ENCODE measurements around the gene TIE1. TPM values are rescaled to one million over a fixed set of nuclear protein-coding genes. Genes with fewer than 3 reads are reported as not detected.

TIE1 gene
- total RNA-seq, 2 experiments from 2014 or later: 0.15 to 0.66 TPM

GRCh38 chr1:43292216-43292615 lies 8.6 kb upstream of the TIE1 start:
- TF ChIP-seq, protein P1, sequence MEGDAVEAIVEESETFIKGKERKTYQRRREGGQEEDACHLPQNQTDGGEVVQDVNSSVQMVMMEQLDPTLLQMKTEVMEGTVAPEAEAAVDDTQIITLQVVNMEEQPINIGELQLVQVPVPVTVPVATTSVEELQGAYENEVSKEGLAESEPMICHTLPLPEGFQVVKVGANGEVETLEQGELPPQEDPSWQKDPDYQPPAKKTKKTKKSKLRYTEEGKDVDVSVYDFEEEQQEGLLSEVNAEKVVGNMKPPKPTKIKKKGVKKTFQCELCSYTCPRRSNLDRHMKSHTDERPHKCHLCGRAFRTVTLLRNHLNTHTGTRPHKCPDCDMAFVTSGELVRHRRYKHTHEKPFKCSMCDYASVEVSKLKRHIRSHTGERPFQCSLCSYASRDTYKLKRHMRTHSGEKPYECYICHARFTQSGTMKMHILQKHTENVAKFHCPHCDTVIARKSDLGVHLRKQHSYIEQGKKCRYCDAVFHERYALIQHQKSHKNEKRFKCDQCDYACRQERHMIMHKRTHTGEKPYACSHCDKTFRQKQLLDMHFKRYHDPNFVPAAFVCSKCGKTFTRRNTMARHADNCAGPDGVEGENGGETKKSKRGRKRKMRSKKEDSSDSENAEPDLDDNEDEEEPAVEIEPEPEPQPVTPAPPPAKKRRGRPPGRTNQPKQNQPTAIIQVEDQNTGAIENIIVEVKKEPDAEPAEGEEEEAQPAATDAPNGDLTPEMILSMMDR (conservative IDR thresholded peaks at IDR 0.05; ENCODE audit: low read length): no peak
- no peak for TF ChIP-seq EZH2phosphoT487 (IDR thresholded peaks at IDR 0.05; ENCODE audit: borderline replicate concordance, low read depth, low read length)
- intact Hi-C loops (cut with micrococcal nuclease; ENCODE audit: unreplicated experiment): no loop called here
- DNase-seq (ENCODE audit: low spot score): no peak
- Histone ChIP-seq H3K9me2 (ENCODE audit: insufficient read depth, low read length) (no peaks in the 10 kb centered on the region), H3K4me1 (ENCODE audit: insufficient read depth, low read length, poor library complexity, severe bottlenecking) (no peaks in the 10 kb centered on the region), H3K9me3 (ENCODE audit: low read length) (no peaks in the 10 kb centered on the region), H3K27ac (ENCODE audit: low read depth, low read length, poor library complexity, severe bottlenecking) (no peak overlapping the region), H3K79me2 (ENCODE audit: insufficient read depth, low read depth, low read length) (no peaks in the 10 kb centered on the region), H2AFZ (ENCODE audit: low read length) (no peak overlapping the region), H3K4me2 (ENCODE audit: low read length) (no peak overlapping the region), H4K20me1 (ENCODE audit: insufficient read depth, low read length) (no peaks in the 10 kb centered on the region), H3K4me3 (ENCODE audit: low read depth, low read length, poor library complexity, severe bottlenecking) (no peak overlapping the region), H3K36me3 (ENCODE audit: insufficient read depth, low read length) (no peaks in the 10 kb centered on the region)
- CTCF ChIA-PET (ENCODE audit: unreplicated experiment): interaction anchor here (0.6 kb wide), 1 partner anchor 104 kb away, joined by 3 read pairs; no protein-coding TSS in a partner anchor
- POLR2A ChIA-PET: no interaction called here
- no TSS peak for BruUV-seq (replicated peaks)

GRCh38 chr1:43292679-43293078 lies 8.1 kb upstream of the TIE1 start:
- CTCF ChIA-PET (ENCODE audit: unreplicated experiment): interaction anchor here (0.6 kb wide), 1 partner anchor 104 kb away, joined by 3 read pairs; no protein-coding TSS in a partner anchor
- no peak for DNase-seq (ENCODE audit: low spot score)
- Histone ChIP-seq H4K20me1 (ENCODE audit: insufficient read depth, low read length) (no peaks in the 10 kb centered on the region), H2AFZ (ENCODE audit: low read length) (no peak overlapping the region), H3K27ac (ENCODE audit: low read depth, low read length, poor library complexity, severe bottlenecking) (no peak overlapping the region), H3K79me2 (ENCODE audit: insufficient read depth, low read depth, low read length) (no peaks in the 10 kb centered on the region), H3K4me2 (ENCODE audit: low read length) (no peak overlapping the region), H3K9me2 (ENCODE audit: insufficient read depth, low read length) (no peaks in the 10 kb centered on the region), H3K36me3 (ENCODE audit: insufficient read depth, low read length) (no peaks in the 10 kb centered on the region), H3K4me1 (ENCODE audit: insufficient read depth, low read length, poor library complexity, severe bottlenecking) (no peaks in the 10 kb centered on the region), H3K9me3 (ENCODE audit: low read length) (no peaks in the 10 kb centered on the region), H3K4me3 (ENCODE audit: low read depth, low read length, poor library complexity, severe bottlenecking) (no peak overlapping the region)
- POLR2A ChIA-PET: no interaction called here
- intact Hi-C loops (cut with micrococcal nuclease; ENCODE audit: unreplicated experiment): no loop called here
- TF ChIP-seq EZH2phosphoT487 (IDR thresholded peaks at IDR 0.05; ENCODE audit: borderline replicate concordance, low read depth, low read length): no peak
- TF ChIP-seq, protein P1 (conservative IDR thresholded peaks at IDR 0.05; ENCODE audit: low read length): no peak
- no TSS peak for BruUV-seq (replicated peaks)

GRCh38 chr1:43293176-43293575 lies 7.6 kb upstream of the TIE1 start:
- no peak overlapping the region for H3K4me3 ChIP-seq (ENCODE audit: low read depth, low read length, poor library complexity, severe bottlenecking)
- ChIA-PET POLR2A (no interaction called here), CTCF (ENCODE audit: unreplicated experiment) (no interaction called here)
- no peaks in the 10 kb centered on the region for H3K9me3 ChIP-seq (ENCODE audit: low read length)
- no peaks in the 10 kb centered on the region for H3K79me2 ChIP-seq (ENCODE audit: insufficient read depth, low read depth, low read length)
- TF ChIP-seq, protein P1 (conservative IDR thresholded peaks at IDR 0.05; ENCODE audit: low read length): no peak
- no peak for TF ChIP-seq EZH2phosphoT487 (IDR thresholded peaks at IDR 0.05; ENCODE audit: borderline replicate concordance, low read depth, low read length)
- intact Hi-C loops (cut with micrococcal nuclease; ENCODE audit: unreplicated experiment): no loop called here
- no peaks in the 10 kb centered on the region for H3K4me1 ChIP-seq (ENCODE audit: insufficient read depth, low read length, poor library complexity, severe bottlenecking)
- no peaks in the 10 kb centered on the region for H3K36me3 ChIP-seq (ENCODE audit: insufficient read depth, low read length)
- no peak overlapping the region for H2AFZ ChIP-seq (ENCODE audit: low read length)
- no TSS peak for BruUV-seq (replicated peaks)
- no peaks in the 10 kb centered on the region for H3K9me2 ChIP-seq (ENCODE audit: insufficient read depth, low read length)
- H3K27ac ChIP-seq (ENCODE audit: low read depth, low read length, poor library complexity, severe bottlenecking): no peak overlapping the region
- H4K20me1 ChIP-seq (ENCODE audit: insufficient read depth, low read length): no peaks in the 10 kb centered on the region
- no peak for DNase-seq (ENCODE audit: low spot score)
- no peak overlapping the region for H3K4me2 ChIP-seq (ENCODE audit: low read length)
